Adrenal gland (tissue), 12 donors: ENCODE data around the gene PRPF18. TPM values are rescaled to one million over a fixed set of nuclear protein-coding genes. Genes with fewer than 3 reads are reported as not detected.

ENCODE experiments used
- DNase-seq, 7 donors: peaks; one replicate each; pipeline ENCODE4 v3.0.0-alpha.2; 2019 to 2020
- H3K27ac ChIP-seq, 5 donors: fragments of 200-600 bp; sonication (generic) in 4 of 5; 1 replicate in 3 of 5; 2 replicates in 2 of 5; pipeline versions ENCODE4 v1.5.1 to v1.8.0; 2016 to 2020; ENCODE audit warnings: mild to moderate bottlenecking in 1 of 5
- H3K27me3 ChIP-seq: fragments of 200-600 bp; 2 replicates; pipeline ENCODE4 v1.8.0; 2021
- H3K36me3 ChIP-seq, 2 donors: fragments of 200-600 bp; replicated peaks in 1 of 2; 1 replicate in 1 of 2; 2 replicates in 1 of 2; pipeline versions ENCODE4 v1.5.1 to v1.8.0; 2018 to 2022
- H3K4me1 ChIP-seq, 2 donors: fragments of 200-600 bp; replicated peaks in 1 of 2; 1 replicate in 1 of 2; 2 replicates in 1 of 2; pipeline versions ENCODE4 v1.5.1 to v1.8.0; 2018 to 2021
- H3K4me3 ChIP-seq, 4 donors: fragments of 200-600 bp; sonication (generic) in 3 of 4; one replicate each; pipeline ENCODE4 v1.5.1; 2016 to 2018
- H3K9me3 ChIP-seq, 3 donors: fragments of 200-600 bp; sonication (generic) in 1 of 3; replicated peaks in 1 of 3; 1 replicate in 2 of 3; 2 replicates in 1 of 3; pipeline versions ENCODE4 v1.5.1 to v1.8.0; 2016 to 2021
- CTCF ChIP-seq, 6 experiments: fragments of 450-650 bp in 4 of 6; fragments of 200-600 bp in 2 of 6; sonication (generic) in 1 of 6; IDR thresholded peaks; 1 replicate in 5 of 6; 2 replicates in 1 of 6; pipeline versions ENCODE4 v1.5.1 to v1.8.0; 2016 to 2021; ENCODE audit warnings: antibody characterized with exemption in 6 of 6, mild to moderate bottlenecking in 2 of 6, moderate library complexity in 1 of 6
- POLR2A ChIP-seq, 2 donors: fragments of 450-650 bp; IDR thresholded peaks; one replicate each; pipeline ENCODE4 v1.6.1; 2017; ENCODE audit warnings: antibody characterized with exemption in 2 of 2, mild to moderate bottlenecking in 2 of 2, moderate library complexity in 1 of 2
- WGBS, 4 donors: extraction: QIAGEN DNeasy Blood & Tissue Kit in 2 of 4; methylation state at CpG; one replicate each; pipeline versions ENCODE4 v1.1.5 to v1.1.7; 2013 to 2017; 5-methylcytosine and 5-hydroxymethylcytosine counted together
- intact Hi-C, 2 donors: fragments of 100-400 bp; cut with DNase I; formaldehyde crosslinking; loops; one replicate each; pipeline versions ENCODE4 v1.14.1 to v1.15.0; 2022 to 2023
- polyA plus RNA-seq, 3 donors: library from polyadenylated mRNA; stranded (reverse); fragments of 200-250 nt in 2 of 3; fragments of 350-450 nt in 1 of 3; fragmentation: Illumina TruSeq in 1 of 3; extraction: RNeasy Lipid Tissue Mini Kit (QIAGEN cat#74804) in 1 of 3; gene quantifications; one replicate each; pipeline ENCODE4 v1.2.3, GENCODE V29; 2013 to 2014
- total RNA-seq, 9 donors: library from RNA; depleted of rRNA in 4 of 9; stranded (reverse); fragments of >200 nt in 4 of 9; fragments of 120-200 nt in 1 of 9; fragmentation: NEBNext Ultra II Directional in 1 of 9; extraction: Animal tissue kit (Norgen Biotek cat#: 25700) in 1 of 9; gene quantifications; one replicate each; pipeline versions ENCODE4 v1.1.0 to v1.2.4, GENCODE V29; 2013 to 2023
- donor health status: healthy with polysubstance abuse.
- donor health status: Bipolar disorder and iron deficiency.
- donor health status: DM: yes; HTN: yes; CAD: no.
- donor health status: DM: no; HTN: no; CAD: no.
- donor health status: DM: no; HTN: no; CAD: no.
- donor health status: DM: yes; HTN: yes; CAD: no.

The PRPF18 gene
- total and polyA plus RNA-seq, 12 donors, result 4.9 to 36.7 (median 18.9) TPM

- H3K9me3 ChIP-seq, result no peaks in the 10 kb centered on the region
- no peak for DNase-seq
- TF ChIP-seq CTCF (IDR thresholded peaks at IDR 0.05) (no peak), POLR2A (IDR thresholded peaks at IDR 0.05) (no peak)
- no peaks in the 10 kb centered on the region for H3K4me1 ChIP-seq
- intact Hi-C loops, result no loop called here
- no peak overlapping the region for H3K27ac ChIP-seq
- no peak overlapping the region for H3K4me3 ChIP-seq
- H3K36me3 ChIP-seq, result no peaks in the 10 kb centered on the region
- 73 to 88% (median 81%) methylated on average over 2 of the region's 2 CpGs for WGBS, 4 donors
- no peaks in the 10 kb centered on the region for H3K27me3 ChIP-seq
These were observed 36.0 kb upstream of the PRPF18 start for GRCh38 chr10:13550802-13551201.

- TF ChIP-seq POLR2A (IDR thresholded peaks at IDR 0.05) (no peak), CTCF (IDR thresholded peaks at IDR 0.05) (no peak)
- WGBS, 4 donors, result 55 to 71% (median 65%) methylated on average over 2 of the region's 2 CpGs; no CpG with 5 or more reads in 1 of the 4 donors
- Histone ChIP-seq H3K9me3 (no peaks in the 10 kb centered on the region), H3K4me3 (no peak overlapping the region), H3K27ac (no peak overlapping the region), H3K36me3 (no peaks in the 10 kb centered on the region), H3K27me3 (no peaks in the 10 kb centered on the region), H3K4me1 (no peaks in the 10 kb centered on the region)
- DNase-seq, result no peak
- intact Hi-C loops, result no loop called here
These were observed 30.8 kb upstream of the PRPF18 start for GRCh38 chr10:13555884-13556510.

- intact Hi-C loops, result no loop called here
- no peaks in the 10 kb centered on the region for H3K9me3 ChIP-seq
- H3K27ac ChIP-seq, result no peak overlapping the region
- TF ChIP-seq CTCF (IDR thresholded peaks at IDR 0.05), result no peak
- TF ChIP-seq POLR2A (IDR thresholded peaks at IDR 0.05), result no peak
- H3K27me3 ChIP-seq, result no peaks in the 10 kb centered on the region
- no peaks in the 10 kb centered on the region for H3K36me3 ChIP-seq
- no peak overlapping the region for H3K4me3 ChIP-seq
- H3K4me1 ChIP-seq, result no peaks in the 10 kb centered on the region
- WGBS, 4 donors, result 60 to 81% (median 74%) methylated on average over 2 of the region's 2 CpGs
- DNase-seq, result no peak
These were observed 27.6 kb upstream of the PRPF18 start for GRCh38 chr10:13559124-13559700.

- H3K4me1 ChIP-seq, result no peaks in the 10 kb centered on the region
- intact Hi-C loops, result no loop called here
These were observed 26.2 kb upstream of the PRPF18 start for GRCh38 chr10:13560597-13560996.

More at GRCh38 chr10:13560597-13560996, 26.2 kb upstream of the PRPF18 start:
- DNase-seq, result no peak
- Histone ChIP-seq H3K4me3 (no peak overlapping the region), H3K9me3 (no peaks in the 10 kb centered on the region), H3K27ac (no peak overlapping the region), H3K27me3 (no peaks in the 10 kb centered on the region), H3K36me3 (no peaks in the 10 kb centered on the region)
- TF ChIP-seq CTCF (IDR thresholded peaks at IDR 0.05), result no peak
